VCaP (cell line): ENCODE measurements around the gene UBE3D.

ENCODE experiments used
- H3K27ac ChIP-seq: fragments of 450-650 bp; 2 replicates; pipeline ENCODE4 v1.5.1; 2017
- TF ChIP-seq, protein P1 (sequence below): fragments of 450-650 bp; conservative IDR thresholded peaks from 2 replicates; pipeline ENCODE4 v1.5.1; 2017; ENCODE audit warnings: mild to moderate bottlenecking, moderate library complexity

The UBE3D gene

DNA sequence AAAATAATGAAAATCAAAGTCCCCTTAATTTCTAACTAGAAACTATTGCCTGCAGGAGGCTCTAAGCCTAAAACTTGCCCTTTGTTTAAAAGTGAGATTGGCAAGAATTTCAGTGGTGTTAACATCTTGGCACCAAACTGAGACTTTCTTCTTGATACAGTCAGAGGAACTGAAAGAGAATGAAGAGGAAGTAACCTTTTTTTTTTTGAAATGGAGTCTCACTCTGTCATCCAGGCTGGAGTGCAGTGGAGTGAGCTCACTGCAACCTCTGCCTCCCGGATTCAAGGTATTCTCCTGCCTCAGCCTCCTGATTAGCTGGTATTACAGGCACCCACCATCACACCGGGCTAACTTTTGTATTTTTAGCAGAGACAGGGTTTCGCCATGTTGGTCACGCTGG lies 5.4 kb upstream of the UBE3D start:
- peak overlapping the region; percentile 87; the same call in 1 of the 2 replicates for H3K27ac ChIP-seq
- TF ChIP-seq, protein P1, sequence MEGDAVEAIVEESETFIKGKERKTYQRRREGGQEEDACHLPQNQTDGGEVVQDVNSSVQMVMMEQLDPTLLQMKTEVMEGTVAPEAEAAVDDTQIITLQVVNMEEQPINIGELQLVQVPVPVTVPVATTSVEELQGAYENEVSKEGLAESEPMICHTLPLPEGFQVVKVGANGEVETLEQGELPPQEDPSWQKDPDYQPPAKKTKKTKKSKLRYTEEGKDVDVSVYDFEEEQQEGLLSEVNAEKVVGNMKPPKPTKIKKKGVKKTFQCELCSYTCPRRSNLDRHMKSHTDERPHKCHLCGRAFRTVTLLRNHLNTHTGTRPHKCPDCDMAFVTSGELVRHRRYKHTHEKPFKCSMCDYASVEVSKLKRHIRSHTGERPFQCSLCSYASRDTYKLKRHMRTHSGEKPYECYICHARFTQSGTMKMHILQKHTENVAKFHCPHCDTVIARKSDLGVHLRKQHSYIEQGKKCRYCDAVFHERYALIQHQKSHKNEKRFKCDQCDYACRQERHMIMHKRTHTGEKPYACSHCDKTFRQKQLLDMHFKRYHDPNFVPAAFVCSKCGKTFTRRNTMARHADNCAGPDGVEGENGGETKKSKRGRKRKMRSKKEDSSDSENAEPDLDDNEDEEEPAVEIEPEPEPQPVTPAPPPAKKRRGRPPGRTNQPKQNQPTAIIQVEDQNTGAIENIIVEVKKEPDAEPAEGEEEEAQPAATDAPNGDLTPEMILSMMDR = no peak

DNA sequence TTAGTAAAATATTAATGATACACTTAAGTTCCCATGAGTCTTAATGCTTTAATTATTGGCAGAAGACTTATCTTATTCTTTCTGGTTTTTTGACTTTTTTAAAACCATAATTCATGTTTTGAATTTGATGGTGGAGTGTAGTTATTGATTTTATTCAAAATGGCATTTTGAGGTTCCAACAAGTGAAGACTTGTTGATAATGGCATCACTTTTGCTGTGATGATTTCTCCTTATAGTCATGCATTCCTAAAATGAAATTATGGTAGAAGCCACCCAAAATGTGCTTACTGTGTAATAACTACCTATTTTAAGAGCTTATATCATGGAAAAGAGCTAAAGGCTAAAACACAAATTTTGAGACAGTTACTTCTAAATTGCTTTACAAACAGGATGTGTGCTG lies 4.0 kb upstream of the UBE3D start:
- peak overlapping the region; percentile 87 for H3K27ac ChIP-seq
- TF ChIP-seq, protein P1 = no peak

GRCh38 chr6:83068616-83069015 lies 3.0 kb upstream of the UBE3D start:
- TF ChIP-seq, protein P1 = no peak

GRCh38 chr6:83067448-83068439 lies 2.1 kb upstream of the UBE3D start, which contains the start of gene DOP1A:
Gene DOP1A, plus strand, starts transcription at chr6:83067671. Its CDS starts 29,307 bp downstream, at chr6:83096978.
- peak within 1 kb of the TSS; percentile 87 for H3K27ac ChIP-seq
- TF ChIP-seq, protein P1 = peak; percentile 97

More at GRCh38 chr6:83068616-83069015, 3.0 kb upstream of the UBE3D start:
- H3K27ac ChIP-seq = peak overlapping the region; percentile 87

DNA sequence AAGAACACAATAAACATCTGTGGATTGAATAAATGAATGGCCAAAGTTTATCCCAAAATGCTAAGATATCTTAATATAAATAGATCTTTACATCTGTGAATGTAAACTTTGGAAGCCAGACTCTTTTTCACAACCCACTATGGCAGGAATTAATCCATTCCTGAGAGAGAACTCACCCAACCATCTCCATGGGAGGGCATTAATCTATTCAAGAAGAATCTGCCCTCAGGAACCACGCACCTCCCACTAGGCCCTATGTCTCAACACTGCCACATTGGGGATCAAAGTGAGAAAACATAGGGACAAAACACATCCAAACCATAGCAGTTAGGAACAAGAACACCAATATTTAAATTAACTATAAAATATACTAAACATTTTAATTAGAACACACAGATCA lies 3.4 kb downstream of the UBE3D start:
- TF ChIP-seq, protein P1 = no peak
- no peak overlapping the region for H3K27ac ChIP-seq

GRCh38 chr6:83061190-83061589 lies 4.5 kb downstream of the UBE3D start:
- TF ChIP-seq, protein P1 = no peak
- no peak overlapping the region for H3K27ac ChIP-seq

GRCh38 chr6:83057705-83058321 lies 7.8 kb downstream of the UBE3D start:
- TF ChIP-seq, protein P1 = peak; percentile 91
- H3K27ac ChIP-seq = no peak overlapping the region
